Activated naive CD4-positive, alpha-beta T cell (primary cell): ENCODE data around the gene PSG7.
"Not testable (repeated sequence)": the region's sequence is repeated elsewhere in the genome, so short reads cannot be mapped to it uniquely, and the experiment has no call there.

Experiments used
- DNase-seq, 4 experiments: peaks; one replicate each; lab custom pipeline; 2025; lab: John Stamatoyannopoulos, UW

PSG7 gene

DNA sequence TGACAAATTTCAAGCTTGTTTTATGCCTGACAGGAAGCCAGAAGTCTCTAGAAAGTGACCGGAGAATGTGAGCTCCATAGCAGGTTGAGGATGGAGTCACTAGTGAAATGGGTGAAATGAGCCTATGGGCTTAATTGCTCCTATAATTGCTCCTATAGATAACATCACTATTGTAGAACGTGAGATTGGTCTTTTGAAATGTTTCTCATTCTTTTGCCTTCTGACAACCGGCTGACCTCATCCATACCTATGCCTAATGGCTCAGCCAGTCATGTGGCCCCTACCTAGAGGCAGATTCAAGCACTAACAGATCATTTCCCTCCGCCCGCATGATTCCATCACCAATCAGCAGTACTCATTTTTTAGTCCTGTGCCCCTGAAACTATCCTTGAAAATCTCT is 23.5 kb downstream of the PSG7 start:
- not testable (repeated sequence) for DNase-seq

DNA sequence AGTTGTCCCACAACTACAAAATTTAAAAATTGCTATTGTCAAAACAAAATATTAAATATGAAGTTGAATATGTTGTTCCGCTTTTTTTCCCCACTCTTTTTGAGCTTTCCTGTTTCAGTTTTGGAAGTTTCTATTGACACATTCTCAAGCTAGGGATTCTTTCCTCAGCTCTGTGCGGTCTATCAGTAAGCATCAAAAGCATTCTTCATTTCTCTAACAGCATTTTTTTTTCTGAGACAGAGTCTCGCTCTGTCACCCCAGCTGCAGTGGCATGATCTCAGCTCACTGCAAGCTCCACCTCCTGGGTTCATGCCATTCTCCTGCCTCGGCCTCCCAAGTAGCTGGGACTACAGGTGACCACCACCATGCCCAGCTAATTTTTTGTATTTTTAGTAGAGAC is 24.1 kb downstream of the PSG7 start:
- DNase-seq = not testable (repeated sequence)

DNA sequence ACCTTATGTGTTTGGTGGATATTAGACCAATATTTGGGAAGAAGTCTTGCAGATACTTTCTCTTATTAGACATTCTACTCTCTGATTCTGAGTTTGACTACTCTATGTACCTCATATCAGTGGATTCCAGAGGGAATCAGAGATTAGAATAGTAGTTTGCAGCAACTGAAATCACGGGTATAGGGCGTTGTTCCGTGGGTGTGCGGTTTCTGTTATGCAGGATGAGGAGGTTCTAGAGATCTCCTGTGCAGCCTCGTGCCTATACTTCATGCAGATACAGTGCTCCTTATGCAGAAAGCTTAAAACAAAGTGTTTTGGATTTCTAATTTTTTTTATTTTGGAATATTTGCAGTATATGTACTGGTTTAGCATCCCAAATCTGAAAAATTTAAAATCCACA is 25.3 kb downstream of the PSG7 start:
- DNase-seq = not testable (repeated sequence)

DNA sequence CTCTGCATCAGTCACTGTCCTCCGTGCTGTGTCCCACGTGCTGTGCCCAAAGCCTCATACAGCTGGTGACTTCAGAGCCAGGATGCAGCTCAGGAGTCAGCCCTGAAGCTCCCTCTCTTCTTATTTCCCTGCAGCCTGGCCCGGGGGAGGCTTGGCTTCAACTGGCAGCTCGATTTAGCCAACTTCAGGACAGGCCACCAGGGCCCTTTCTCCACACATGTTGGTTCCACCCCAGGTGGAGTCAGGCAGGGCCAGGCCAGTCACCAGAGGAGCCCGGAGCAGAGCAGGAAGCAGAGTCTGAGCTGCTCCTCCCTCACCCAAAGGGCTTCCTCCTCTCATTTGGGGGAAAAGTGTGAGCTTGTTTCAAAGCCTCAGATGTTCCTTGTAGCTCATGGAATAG is 30.8 kb downstream of the PSG7 start:
- DNase-seq = not testable (repeated sequence)

DNA sequence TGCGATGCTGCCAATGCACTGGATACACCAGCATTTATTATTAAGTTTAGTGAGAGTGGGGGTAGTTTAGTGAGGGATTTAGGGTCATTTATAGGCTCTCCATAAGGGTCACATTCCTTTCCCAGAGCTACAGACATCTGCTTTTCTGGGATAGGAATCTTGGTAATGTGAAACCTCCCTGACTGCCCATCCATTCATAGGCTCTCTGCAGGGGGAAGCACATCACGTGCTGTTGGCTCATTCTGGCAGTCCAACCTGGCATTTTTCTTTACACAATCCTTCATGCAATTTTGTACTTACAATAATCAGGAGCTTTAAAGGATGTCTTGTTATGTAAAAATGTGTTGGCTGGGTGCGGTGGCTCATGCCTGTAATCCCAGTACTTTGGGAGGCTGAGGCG is 36.4 kb downstream of the PSG7 start:
- not testable (repeated sequence) for DNase-seq

DNA sequence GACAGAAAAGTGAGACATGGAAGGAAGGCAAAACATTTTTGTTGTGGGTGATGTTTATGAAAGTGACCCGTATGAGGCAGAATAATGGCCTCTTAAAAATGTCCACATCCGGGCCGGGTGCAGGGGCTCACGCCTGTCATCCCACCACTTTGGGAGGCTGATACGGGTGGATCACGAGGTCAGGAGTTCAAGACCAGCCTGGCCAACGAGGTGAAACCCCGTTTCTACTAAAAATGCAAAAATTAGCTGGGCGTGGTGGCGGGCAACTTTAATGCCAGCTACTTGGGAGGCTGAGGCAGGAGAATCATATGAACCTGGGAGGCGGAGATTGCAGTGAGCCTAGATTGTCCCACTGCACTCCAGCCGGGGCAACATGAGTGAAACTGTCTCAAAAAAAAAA is 37.3 kb downstream of the PSG7 start:
- DNase-seq = not testable (repeated sequence)

DNA sequence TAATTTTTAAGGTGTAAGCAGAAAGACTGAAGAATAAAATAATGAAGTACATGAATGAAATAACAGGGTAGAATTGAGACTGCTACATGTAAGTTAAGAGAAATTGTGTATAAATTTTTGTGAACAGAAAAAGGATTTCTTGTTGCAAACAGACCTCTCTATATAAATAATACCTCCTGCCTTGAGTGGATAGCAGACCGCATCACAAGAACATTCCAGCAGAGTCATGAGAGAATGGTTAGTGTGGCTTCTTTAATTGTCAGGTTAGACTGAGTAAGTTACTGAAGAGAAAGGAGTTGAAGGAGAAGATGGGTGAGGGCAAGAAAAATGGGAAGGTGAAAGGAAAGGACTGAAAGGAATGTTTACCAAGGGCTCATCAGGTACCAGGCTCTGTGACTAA is 37.9 kb downstream of the PSG7 start:
- DNase-seq = not testable (repeated sequence)

DNA sequence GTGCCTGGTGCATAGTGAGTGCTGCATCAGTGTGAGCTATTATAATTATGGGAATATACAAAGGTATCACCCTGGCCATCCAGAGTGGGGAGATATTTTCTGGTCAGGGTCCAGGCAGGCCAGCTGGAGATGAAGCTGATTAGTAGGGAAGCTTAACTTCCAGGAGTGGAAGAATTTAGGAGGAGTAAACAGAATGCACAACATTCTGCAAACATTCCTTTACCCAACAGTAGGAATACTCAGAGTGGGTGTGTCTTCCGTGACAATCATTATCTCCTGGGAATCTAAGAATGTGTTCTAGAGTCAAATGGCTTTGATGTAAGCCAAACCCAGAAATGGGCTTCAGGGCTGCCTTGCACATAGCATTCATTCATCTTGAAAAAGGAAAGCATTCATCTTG is 38.4 kb downstream of the PSG7 start:
- DNase-seq = not testable (repeated sequence)

DNA sequence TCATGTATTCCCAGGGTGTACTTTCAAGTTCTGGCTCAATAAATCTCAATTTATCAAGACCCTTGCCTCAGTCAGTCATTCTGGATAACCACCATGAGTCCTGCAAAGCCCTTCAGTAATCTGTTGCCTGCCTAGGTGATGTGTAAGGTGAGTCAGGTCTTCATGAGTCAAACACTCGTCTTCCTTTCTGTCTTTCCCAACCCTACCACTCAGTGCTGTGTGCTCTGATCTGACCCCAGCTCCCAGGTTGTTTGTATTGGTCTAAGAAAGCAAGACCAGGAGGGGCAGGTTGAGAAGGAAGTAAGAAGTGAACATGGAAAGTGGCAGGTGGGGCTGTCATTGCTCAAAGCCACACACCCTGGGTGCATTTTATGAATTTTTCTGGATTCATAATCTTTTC is 39.3 kb downstream of the PSG7 start:
- DNase-seq = not testable (repeated sequence)

DNA sequence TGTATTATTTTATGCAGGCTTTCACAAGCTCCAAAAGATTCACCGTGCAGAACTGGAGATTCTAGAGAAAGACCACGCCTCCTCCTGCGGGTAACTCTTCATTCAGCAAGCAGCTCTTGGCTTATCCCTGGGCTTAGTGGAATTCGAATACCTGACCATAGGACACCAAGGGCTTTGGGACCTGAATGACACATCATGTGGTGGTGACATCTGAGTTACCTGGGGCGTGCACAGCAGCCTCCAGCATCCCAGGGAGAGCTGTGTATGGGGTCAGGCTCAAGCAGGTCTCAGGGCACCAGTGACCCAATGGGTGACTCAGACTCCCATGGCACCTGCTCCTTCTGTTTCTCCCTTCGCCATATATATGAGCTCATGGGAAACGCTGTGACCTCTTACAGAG is 46.6 kb downstream of the PSG7 start:
- DNase-seq = not testable (repeated sequence)

DNA sequence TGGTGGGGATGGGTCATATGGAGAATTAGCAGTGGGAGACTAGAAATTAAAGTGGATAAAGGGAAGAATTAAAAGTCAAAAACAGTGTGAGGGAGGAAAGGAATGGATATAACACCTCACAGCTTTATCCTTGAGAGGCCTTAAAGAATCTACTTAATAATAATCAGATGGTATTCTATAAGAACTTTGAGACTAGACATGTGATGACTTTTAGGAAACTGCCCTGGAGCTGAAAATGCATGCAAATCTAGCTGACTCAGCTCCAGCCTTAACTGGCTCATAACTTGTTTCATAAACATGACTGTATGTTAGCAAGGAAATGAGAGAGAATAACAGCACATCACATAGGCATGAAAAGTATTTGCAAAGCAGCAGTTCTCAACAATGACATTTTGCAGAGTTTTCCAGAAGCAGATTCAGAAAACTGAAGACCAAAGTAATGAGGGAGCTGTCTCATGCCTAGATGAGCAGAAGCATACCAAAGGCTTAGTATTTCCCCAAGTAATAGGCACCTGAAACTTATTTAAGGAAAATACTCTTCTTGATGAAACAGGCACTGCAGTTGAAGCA is 49.0 kb downstream of the PSG7 start:
- DNase-seq = not testable (repeated sequence)

DNA sequence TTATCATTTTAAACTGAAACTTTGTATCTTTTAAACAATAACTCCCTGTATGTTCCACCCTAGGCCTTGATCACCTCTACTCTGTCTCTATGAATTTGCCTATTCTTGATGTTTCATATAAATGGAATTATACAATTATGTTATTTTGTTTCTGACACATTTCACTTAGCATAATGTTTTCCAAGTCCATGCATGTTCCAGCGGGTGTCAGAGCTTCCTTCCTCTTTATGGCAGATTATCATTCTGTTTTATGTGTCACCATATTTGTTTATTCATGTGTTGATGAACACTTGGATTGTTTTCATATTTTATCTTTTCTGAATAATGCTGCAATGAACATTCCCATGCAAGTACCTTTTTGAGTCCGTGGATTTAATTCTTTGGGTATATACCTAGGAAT is 54.3 kb downstream of the PSG7 start:
- not testable (repeated sequence) for DNase-seq

DNA sequence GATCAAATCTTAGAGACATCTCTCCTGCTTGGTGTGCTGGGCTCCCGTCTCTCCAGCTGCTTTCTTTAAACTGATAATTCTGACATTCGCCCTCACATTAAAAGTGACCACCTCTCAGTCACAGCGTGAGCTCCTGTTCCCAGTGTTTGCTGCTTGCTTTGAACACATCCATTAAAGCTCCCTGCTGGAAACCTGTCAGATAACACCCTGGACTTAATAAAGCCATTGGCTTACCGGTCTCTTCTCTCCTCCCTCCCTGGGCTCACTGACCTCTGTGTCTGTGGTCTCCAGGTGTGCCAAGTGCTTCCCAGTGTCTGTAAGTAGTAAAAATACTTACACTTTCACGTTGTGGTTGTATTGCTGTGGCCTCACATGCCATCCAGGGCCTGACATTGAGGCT is 55.0 kb downstream of the PSG7 start:
- DNase-seq = not testable (repeated sequence)

DNA sequence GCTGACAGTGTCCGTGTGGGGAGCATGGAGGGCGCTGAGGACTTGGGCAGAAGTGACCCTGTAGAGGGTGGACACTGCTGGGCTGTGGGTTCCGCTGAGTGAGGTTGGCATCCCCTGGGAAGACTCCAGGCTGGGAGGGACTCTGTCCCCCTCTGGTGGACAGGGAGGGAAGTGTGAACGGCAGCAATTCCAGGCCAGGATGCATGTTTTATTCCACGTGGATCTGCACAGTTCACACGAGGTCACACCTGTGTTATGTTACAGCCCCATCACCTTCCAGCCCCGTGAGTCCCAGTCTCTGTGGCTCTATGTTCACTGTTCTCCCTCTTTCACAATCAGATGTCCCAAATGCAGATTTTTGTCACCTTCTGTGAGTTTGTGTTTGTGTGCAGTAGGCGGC is 55.7 kb downstream of the PSG7 start:
- not testable (repeated sequence) for DNase-seq

DNA sequence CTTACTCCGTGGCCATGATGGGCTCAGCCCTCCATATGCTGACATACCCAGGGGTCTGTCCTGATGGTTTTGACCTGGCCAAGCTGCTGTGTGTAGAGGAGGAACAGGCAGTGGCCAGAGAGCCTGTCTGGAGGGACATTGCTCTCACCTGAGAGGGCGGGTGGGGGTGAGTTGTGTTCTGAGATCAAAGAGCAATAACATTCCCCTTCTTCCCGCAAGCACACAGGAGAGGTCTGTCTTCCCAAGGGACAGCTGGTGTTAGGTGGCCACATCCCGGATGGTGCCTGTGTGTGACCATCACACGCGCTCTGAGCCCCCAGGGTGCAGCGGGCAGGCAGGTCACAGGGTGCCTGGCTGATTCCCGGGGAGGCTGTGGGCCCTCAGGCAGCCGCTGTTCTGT is 56.4 kb downstream of the PSG7 start:
- DNase-seq = not testable (repeated sequence)

DNA sequence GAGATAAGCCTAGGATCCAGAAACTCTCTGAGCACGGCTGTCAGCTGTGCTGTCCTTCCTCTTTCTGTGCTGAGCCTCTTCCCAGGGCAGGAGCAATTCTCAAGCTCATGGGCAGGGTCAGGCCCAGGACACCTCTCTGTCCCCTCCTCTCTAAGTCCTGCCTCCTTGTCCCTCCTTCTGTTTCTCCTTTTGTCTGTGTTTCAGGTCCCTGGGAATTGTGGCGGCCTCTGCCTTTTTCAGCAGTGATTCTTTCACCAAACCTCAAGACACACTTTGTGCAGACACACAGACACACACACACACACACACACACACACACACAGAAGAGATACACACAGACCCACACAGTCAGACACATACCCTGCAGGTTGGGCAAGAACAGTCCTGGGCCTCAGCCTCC is 57.4 kb downstream of the PSG7 start, which contains the start of gene PSG1:
Gene PSG1, minus strand, starts transcription at position 101 of the 400 bp plus-strand sequence. CDS start 132 bp downstream, outside the sequence.
- DNase-seq = no peak

DNA sequence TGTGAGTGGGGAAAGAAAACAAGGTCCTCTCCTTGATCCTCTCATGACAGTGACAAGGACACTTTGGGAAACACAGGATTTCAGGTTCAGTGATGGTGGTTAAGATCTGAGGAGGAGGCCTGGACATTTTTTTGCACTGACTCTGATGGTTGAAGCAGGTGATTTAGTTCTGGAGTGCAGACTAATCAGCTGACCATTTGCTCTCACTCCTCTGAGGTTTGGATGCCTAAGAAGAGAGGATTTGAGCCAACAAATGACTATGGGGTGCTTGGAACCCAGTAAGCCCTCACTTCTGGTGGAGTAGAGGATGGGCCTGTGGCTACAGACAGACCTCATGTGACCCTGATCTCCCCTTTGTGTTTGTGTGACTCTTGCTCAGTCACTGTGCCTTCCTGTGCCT is 60.4 kb downstream of the PSG7 start:
- not testable (repeated sequence) for DNase-seq

DNA sequence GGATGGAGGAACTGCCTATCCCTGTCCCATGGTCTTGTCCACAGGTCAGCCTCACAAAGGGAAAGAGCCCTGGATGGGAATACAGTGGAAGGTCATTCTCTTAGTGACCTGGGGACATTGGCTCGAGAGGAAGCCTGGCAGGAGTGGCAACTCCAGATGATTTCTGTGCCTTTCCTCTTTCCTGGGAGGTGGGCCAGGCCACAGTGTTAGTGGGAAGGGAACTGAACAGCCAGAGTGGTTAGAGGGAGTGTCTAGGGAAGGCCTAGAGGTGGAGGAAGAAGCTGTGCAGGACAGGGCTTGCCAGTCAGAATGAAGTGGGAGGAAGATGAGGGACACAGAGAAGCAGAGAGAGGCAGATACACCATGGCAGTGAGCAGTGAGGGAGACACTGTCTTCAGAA is 61.1 kb downstream of the PSG7 start:
- not testable (repeated sequence) for DNase-seq

DNA sequence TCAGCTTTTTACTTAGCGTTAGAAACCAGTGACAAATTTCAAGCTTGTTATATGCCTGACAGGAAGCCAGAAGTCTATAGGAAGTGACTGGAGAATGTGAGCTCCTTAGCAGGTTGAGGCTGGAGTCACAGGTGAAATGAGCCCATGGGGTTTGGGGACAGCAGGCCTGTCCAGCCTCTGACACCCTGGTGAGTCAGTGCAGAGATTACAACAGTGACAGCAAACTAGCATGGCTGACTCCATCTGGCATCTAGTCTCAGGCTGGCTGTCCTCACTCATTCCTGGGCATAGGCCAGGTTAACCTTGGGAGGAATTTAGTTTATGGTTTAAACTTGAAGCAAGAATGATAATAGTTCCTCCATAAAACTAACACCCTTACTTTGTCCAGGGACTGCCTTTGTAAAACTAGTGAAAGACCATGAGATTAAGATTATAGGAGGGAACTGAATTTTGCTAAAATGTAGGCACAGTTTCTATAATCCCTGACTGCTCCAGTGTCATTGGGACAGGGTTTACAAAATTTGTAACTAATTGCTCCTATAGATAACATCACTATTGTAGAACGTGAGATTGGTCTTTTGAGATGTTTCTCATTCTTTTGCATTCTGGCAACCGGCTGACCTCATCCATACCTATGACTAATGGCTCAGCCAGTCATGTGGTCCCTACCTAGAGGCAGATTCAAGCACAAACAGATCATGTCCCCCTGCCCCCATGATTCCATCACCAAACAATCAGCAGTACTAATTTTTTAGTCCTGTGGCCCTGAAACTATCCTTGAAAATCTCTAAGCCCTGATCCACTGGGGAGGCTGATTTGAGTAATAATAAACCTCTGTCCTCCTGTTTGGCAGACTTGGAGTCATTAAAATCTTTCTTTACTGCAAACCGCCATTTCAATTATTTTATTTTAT is 61.9 kb downstream of the PSG7 start:
- DNase-seq = not testable (repeated sequence)

DNA sequence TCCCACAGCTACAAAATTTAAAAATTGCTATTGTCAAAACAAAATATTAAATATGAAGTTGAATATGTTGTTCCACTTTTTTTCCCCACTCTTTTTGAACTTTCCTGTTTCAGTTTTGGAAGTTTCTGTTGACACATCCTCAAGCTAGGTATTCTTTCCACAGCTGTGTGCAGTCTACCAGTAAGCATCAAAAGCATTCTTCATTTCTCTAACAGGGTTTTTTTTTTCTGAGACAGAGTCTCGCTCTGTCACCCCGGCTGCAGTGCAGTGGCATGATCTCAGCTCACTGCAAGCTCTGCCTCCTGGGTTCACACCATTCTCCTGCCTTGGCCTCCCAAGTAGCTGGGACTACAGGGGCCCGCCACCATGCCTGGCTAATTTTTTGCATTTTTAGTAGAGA is 62.9 kb downstream of the PSG7 start:
- DNase-seq = not testable (repeated sequence)
